Measurements from ENCODE around the gene CNN2. TPM values are rescaled to one million over a fixed set of nuclear protein-coding genes. Genes with fewer than 3 reads are reported as not detected.

Gene CNN2
- total RNA-seq, 1 experiment from 2014 or later, result 524 TPM

- H3K79me1 ChIP-seq (ENCODE audit: insufficient read depth, low read depth, low read length, poor library complexity, severe bottlenecking), result no peaks in the 10 kb centered on the region
- H2AK5ac ChIP-seq (ENCODE audit: insufficient read length, low read length), result no peak overlapping the region
- Mint-ChIP-seq H3K27me3 (ENCODE audit: low read depth) (no peaks in the 10 kb centered on the region), H3K4me1 (peaks cover 0 to 14% of the 10 kb centered on the region in 2 experiments), H3K4me3 (no peak overlapping the region), H3K9me3 (no peaks in the 10 kb centered on the region), H3K36me3 (ENCODE audit: insufficient read depth in 1 of 3, low read depth in 3 of 3) (peaks cover 10 to 41% (median 38%) of the 10 kb centered on the region in 3 experiments; a peak in 6 of 7 replicates), H3K27ac (no peak overlapping the region)
- H3K9ac ChIP-seq (ENCODE audit: extremely low read depth, insufficient read length, low read length), result no peak overlapping the region
- no peak overlapping the region for H2BK12ac ChIP-seq (ENCODE audit: insufficient read length, low read depth, low read length)
- no peak overlapping the region for H3K14ac ChIP-seq (ENCODE audit: insufficient read depth, low read length)
- H3K4me2 ChIP-seq (ENCODE audit: insufficient read depth, insufficient read length, low read length), result no peak overlapping the region
- no peak overlapping the region for H3K27ac ChIP-seq (ENCODE audit: insufficient read length, low read depth, low read length)
- no peak overlapping the region for H3K18ac ChIP-seq (ENCODE audit: insufficient read length, low read depth, low read length)
- no peak overlapping the region for H3K4ac ChIP-seq (ENCODE audit: low read depth, low read length)
- H3K9me3 ChIP-seq (ENCODE audit: control insufficient read depth, low read depth, low read length), result no peaks in the 10 kb centered on the region
- no peak overlapping the region for H4K8ac ChIP-seq (replicated peaks; ENCODE audit: insufficient read length, low read depth, low read length)
- TF ChIP-seq, protein P1, sequence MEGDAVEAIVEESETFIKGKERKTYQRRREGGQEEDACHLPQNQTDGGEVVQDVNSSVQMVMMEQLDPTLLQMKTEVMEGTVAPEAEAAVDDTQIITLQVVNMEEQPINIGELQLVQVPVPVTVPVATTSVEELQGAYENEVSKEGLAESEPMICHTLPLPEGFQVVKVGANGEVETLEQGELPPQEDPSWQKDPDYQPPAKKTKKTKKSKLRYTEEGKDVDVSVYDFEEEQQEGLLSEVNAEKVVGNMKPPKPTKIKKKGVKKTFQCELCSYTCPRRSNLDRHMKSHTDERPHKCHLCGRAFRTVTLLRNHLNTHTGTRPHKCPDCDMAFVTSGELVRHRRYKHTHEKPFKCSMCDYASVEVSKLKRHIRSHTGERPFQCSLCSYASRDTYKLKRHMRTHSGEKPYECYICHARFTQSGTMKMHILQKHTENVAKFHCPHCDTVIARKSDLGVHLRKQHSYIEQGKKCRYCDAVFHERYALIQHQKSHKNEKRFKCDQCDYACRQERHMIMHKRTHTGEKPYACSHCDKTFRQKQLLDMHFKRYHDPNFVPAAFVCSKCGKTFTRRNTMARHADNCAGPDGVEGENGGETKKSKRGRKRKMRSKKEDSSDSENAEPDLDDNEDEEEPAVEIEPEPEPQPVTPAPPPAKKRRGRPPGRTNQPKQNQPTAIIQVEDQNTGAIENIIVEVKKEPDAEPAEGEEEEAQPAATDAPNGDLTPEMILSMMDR (conservative IDR thresholded peaks at IDR 0.05), result no peak
- no peak overlapping the region for H3T11ph ChIP-seq (ENCODE audit: low read length)
- H3K56ac ChIP-seq (ENCODE audit: insufficient read length, low read depth, low read length), result no peak overlapping the region
- no peak overlapping the region for H2BK20ac ChIP-seq (ENCODE audit: low read depth, low read length, poor library complexity, severe bottlenecking)
- H3K23me2 ChIP-seq (ENCODE audit: insufficient read length, low read depth, low read length, poor library complexity, severe bottlenecking), result no peaks in the 10 kb centered on the region
- DNase-seq, result no peak
- no CpG with 5 or more reads among the region's 27 CpGs for WGBS (ENCODE audit: extremely low coverage, insufficient read length, low lambda C conversion rate)
- H2BK15ac ChIP-seq (ENCODE audit: low read depth, low read length), result no peak overlapping the region
- H4K91ac ChIP-seq (ENCODE audit: insufficient read length, low read depth, low read length), result no peak overlapping the region
- H3K4me1 ChIP-seq (ENCODE audit: insufficient read depth, low read length), result no peaks in the 10 kb centered on the region
- H3K27me3 ChIP-seq (ENCODE audit: insufficient read depth, low read length), result no peaks in the 10 kb centered on the region
- H3K79me2 ChIP-seq (ENCODE audit: insufficient read depth, low read length), result no peaks in the 10 kb centered on the region
- no peak overlapping the region for H4K5ac ChIP-seq (ENCODE audit: insufficient read length, low read depth, low read length)
- no peak overlapping the region for H3K23ac ChIP-seq (ENCODE audit: insufficient read length, low read depth, low read length)
- no peak overlapping the region for H2BK120ac ChIP-seq (ENCODE audit: low read depth, low read length, poor library complexity, severe bottlenecking)
- no peak overlapping the region for H2BK5ac ChIP-seq (ENCODE audit: insufficient read length, low read length)
- H4K20me1 ChIP-seq (ENCODE audit: control insufficient read depth, insufficient read depth, insufficient read length), result peaks cover 3% of the 10 kb centered on the region
- H2AFZ ChIP-seq (ENCODE audit: low read length), result no peak overlapping the region
Measured at GRCh38 chr19:990119-990571, 36.3 kb upstream of the CNN2 start.

Measured in H9 (cell line).